Activated CD8-positive, alpha-beta T cell treated with anti-CD3 and anti-CD28 coated beads for 36 hours (primary cell): Measurements from ENCODE around the gene DNAH8. TPM values are rescaled to one million over a fixed set of nuclear protein-coding genes. Genes with fewer than 3 reads are reported as not detected.

Source experiments
- ATAC-seq: fragments of 200-7000 bp; cut with Tn5 transposase; one replicate; pipeline ENCODE4 v1.10.0; 2021; ENCODE audit warnings: mild to moderate bottlenecking, moderate library complexity
- CTCF ChIA-PET: fragments of 350-600 bp; sonication (Branson Sonifier 250); formaldehyde crosslinking; loops from one replicate; lab custom pipeline; 2021; ENCODE audit warnings: antibody characterized with exemption; lab: Charles Lee
- POLR2A ChIA-PET: fragments of 350-600 bp; sonication (Branson Sonifier 250); formaldehyde crosslinking; loops from one replicate; lab custom pipeline; 2021; ENCODE audit warnings: antibody characterized with exemption; lab: Charles Lee
- DNase-seq: peaks from one replicate; pipeline ENCODE4 v3.0.0-alpha.2; 2020
- H3K27ac Mint-ChIP-seq: one replicate; pipeline ENCODE4 v1.8.0; 2021; ENCODE audit warnings: mild to moderate bottlenecking, mixed read lengths
- H3K27me3 Mint-ChIP-seq: one replicate; pipeline ENCODE4 v1.8.0; 2021; ENCODE audit warnings: mixed read lengths
- H3K36me3 Mint-ChIP-seq: one replicate; pipeline ENCODE4 v1.8.0; 2021; ENCODE audit warnings: low read depth, mixed read lengths
- H3K4me1 Mint-ChIP-seq: one replicate; pipeline ENCODE4 v1.8.0; 2021; ENCODE audit warnings: low read depth, mixed read lengths
- H3K4me3 Mint-ChIP-seq: one replicate; pipeline ENCODE4 v1.8.0; 2021; ENCODE audit warnings: mild to moderate bottlenecking, moderate library complexity, mixed read lengths
- H3K9me3 Mint-ChIP-seq: one replicate; pipeline ENCODE4 v1.8.0; 2021; ENCODE audit warnings: mixed read lengths
- intact Hi-C: fragments of 100-400 bp; cut with micrococcal nuclease; formaldehyde crosslinking; loops from one replicate; pipeline ENCODE4 v1.10.0; 2022
- total RNA-seq, 2 experiments: library from RNA; stranded (reverse); gene quantifications; one replicate each; pipeline ENCODE4 v1.2.3, GENCODE V29; 2021
- TF ChIP-seq, protein P1 (sequence below): fragments of 200-600 bp; IDR thresholded peaks from one replicate; pipeline ENCODE4 v1.8.0; 2022; ENCODE audit warnings: antibody characterized with exemption, mild to moderate bottlenecking

DNAH8 gene
- total RNA-seq, 2 experiments from 2014 or later = not detected

DNA sequence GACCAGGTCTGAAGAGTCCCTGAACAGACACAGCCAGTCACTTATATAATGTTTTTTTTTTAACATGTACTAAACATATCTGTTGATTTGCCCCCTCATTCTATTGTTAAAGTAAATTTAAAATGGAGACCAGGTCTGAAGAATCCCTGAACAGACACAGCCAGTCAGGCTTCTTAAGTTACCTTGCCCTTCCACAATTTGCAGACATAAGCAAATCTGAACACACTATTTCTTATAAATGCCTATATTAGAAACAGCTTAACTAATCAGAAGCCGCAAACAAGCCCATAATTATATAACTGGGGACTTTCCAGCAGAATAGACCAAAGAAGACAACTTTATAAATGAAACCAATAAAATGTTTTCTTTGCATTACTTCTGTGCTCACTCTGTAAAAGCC is 118.2 kb downstream of the DNAH8 start:
- Mint-ChIP-seq H3K27ac (no peak overlapping the region), H3K9me3 (peaks cover 5% of the 10 kb centered on the region), H3K4me1 (no peaks in the 10 kb centered on the region), H3K27me3 (peaks cover 10% of the 10 kb centered on the region), H3K4me3 (no peak overlapping the region), H3K36me3 (no peaks in the 10 kb centered on the region)
- intact Hi-C loops = no loop called here
- POLR2A ChIA-PET = no interaction called here
- CTCF ChIA-PET = no interaction called here
- ATAC-seq = no peak
- DNase-seq = no peak
- TF ChIP-seq, protein P1, sequence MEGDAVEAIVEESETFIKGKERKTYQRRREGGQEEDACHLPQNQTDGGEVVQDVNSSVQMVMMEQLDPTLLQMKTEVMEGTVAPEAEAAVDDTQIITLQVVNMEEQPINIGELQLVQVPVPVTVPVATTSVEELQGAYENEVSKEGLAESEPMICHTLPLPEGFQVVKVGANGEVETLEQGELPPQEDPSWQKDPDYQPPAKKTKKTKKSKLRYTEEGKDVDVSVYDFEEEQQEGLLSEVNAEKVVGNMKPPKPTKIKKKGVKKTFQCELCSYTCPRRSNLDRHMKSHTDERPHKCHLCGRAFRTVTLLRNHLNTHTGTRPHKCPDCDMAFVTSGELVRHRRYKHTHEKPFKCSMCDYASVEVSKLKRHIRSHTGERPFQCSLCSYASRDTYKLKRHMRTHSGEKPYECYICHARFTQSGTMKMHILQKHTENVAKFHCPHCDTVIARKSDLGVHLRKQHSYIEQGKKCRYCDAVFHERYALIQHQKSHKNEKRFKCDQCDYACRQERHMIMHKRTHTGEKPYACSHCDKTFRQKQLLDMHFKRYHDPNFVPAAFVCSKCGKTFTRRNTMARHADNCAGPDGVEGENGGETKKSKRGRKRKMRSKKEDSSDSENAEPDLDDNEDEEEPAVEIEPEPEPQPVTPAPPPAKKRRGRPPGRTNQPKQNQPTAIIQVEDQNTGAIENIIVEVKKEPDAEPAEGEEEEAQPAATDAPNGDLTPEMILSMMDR = no peak

DNA sequence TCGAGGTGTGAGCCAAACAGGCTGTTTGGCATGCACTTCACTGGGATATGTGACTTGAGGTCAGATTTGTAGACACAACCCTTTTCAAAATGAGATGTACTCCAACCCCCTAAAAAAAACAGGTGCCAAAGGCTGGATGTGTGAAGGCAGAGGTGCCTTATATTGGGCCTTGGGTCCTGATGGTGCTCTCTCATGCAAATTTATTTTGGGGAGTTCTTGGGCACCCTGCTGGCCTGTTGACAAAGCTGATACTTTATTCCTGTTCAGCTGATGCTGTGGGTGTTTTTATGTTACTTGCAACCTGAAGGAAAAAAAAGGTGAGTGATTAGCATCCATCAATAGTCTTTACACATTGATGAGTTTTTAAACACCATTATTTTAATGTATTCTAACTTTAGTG is 121.5 kb downstream of the DNAH8 start:
- no peaks in the 10 kb centered on the region for H3K9me3 Mint-ChIP-seq
- CTCF ChIA-PET = no interaction called here
- no peak for ATAC-seq
- TF ChIP-seq, protein P1 = no peak
- H3K4me3 Mint-ChIP-seq = no peak overlapping the region
- no peaks in the 10 kb centered on the region for H3K36me3 Mint-ChIP-seq
- no peak overlapping the region for H3K27ac Mint-ChIP-seq
- intact Hi-C loops = no loop called here
- H3K4me1 Mint-ChIP-seq = no peaks in the 10 kb centered on the region
- POLR2A ChIA-PET = interaction anchor here (0.7 kb wide), 1 partner anchor 855 kb away, joined by 3 read pairs; no protein-coding TSS in a partner anchor
- peaks cover 3% of the 10 kb centered on the region for H3K27me3 Mint-ChIP-seq
- DNase-seq = no peak

DNA sequence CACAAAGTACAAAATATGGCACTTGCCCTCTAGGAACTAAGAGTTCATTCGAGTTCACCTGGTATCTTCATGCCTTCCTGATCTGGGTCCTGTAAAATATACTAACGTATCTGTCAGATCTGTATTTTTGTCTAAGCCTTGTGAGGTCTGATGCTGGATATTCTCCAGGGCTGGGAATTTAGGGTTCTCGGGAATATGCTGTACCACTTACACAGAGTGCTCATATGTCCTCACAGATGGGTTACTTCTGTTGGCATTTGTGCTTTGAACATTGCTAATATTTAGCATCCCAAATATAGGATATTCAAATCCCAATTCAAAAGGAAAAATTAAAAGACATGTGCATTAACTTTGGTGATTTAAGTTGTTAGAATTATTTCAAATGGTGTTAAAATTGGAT is 122.0 kb downstream of the DNAH8 start:
- ChIA-PET POLR2A (interaction anchor here (0.7 kb wide), 1 partner anchor 855 kb away, joined by 3 read pairs; no protein-coding TSS in a partner anchor), CTCF (no interaction called here)
- H3K9me3 Mint-ChIP-seq = no peaks in the 10 kb centered on the region

DNA sequence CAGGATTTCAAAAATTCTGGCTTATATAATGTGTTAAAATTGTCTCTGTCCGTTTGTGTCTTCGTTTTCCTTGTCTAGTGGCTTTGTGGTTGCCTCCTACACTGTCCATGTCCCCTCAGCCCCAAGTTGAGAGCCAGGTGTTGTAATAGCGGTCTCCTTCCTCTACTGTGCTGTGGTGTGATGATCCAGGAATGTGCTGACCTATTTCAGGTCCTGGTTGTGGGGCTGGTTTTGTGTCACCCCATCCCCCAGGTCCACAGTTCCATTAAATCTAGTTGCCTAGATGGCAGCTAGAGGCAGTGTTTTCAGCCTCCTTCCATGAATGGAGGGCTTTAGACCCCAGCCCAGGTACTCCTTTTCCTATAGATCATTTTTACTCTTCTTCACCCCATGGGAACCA is 128.7 kb downstream of the DNAH8 start:
- POLR2A ChIA-PET = no interaction called here
- CTCF ChIA-PET = no interaction called here
- no peak for ATAC-seq
- intact Hi-C loops = no loop called here
- DNase-seq = no peak
- Mint-ChIP-seq H3K27me3 (peaks cover 9% of the 10 kb centered on the region), H3K4me1 (no peaks in the 10 kb centered on the region), H3K9me3 (no peaks in the 10 kb centered on the region), H3K4me3 (no peak overlapping the region), H3K27ac (no peak overlapping the region), H3K36me3 (no peaks in the 10 kb centered on the region)
- TF ChIP-seq, protein P1 = no peak

More for the DNA sequence above, 122.0 kb downstream of the DNAH8 start:
- Mint-ChIP-seq H3K4me1 (no peaks in the 10 kb centered on the region), H3K27me3 (peaks cover 5% of the 10 kb centered on the region), H3K27ac (no peak overlapping the region), H3K4me3 (no peak overlapping the region), H3K36me3 (no peaks in the 10 kb centered on the region)
- ATAC-seq (no peak), DNase-seq (no peak)
- TF ChIP-seq, protein P1 = no peak
- intact Hi-C loops = no loop called here

DNA sequence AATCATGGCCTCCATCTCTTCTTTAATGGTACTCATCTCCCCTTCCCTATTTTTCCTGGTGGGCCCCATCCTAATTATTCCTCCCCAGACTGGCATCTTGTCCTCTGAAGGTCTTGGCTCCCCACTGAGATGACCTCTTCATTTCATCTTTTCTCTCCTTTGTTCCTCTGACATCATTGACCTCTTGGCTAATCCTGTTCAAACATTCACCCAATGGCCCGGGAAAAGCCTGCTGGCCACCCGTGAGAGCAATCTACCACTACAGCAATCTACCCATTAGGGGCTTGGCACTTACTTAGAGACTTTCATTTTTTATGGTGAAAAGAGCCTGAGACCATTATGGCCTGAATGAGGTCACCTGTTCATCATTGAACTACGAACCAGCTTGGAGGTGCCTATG is 130.8 kb downstream of the DNAH8 start:
- Mint-ChIP-seq H3K36me3 (no peaks in the 10 kb centered on the region), H3K27me3 (peaks cover 13% of the 10 kb centered on the region), H3K9me3 (no peaks in the 10 kb centered on the region), H3K4me3 (no peak overlapping the region), H3K27ac (no peak overlapping the region), H3K4me1 (no peaks in the 10 kb centered on the region)
- POLR2A ChIA-PET = no interaction called here
- intact Hi-C loops = no loop called here
- ATAC-seq = no peak
- no peak for DNase-seq
- CTCF ChIA-PET = interaction anchor here (1.2 to 1.3 kb wide), 2 partner anchors 25 to 29 kb away, joined by 3 read pairs; no protein-coding TSS in a partner anchor
- TF ChIP-seq, protein P1 = no peak
